Natural killer cell (primary cell): ENCODE measurements around the gene ZNF341. TPM values are rescaled to one million over a fixed set of nuclear protein-coding genes. Genes with fewer than 3 reads are reported as not detected.

ENCODE experiments used
- ATAC-seq, 3 donors: fragments of 150-1000 bp in 2 of 3; fragments of 200-7000 bp in 1 of 3; cut with Tn5 transposase; 1 replicate in 1 of 3; 2 replicates in 2 of 3; pipeline ENCODE4 v1.10.0; 2021; ENCODE audit warnings: mild to moderate bottlenecking in 2 of 3, moderate library complexity in 2 of 3
- DNase-seq, 2 donors: peaks; one replicate each; pipeline versions ENCODE4 v3.0.0 to v3.0.0-alpha.2; 2013 to 2021; ENCODE audit warnings: mixed read lengths in 1 of 2
- H3K27ac ChIP-seq: one replicate; pipeline ENCODE4 v1.5.1; 2013; ENCODE audit warnings: mild to moderate bottlenecking, low read length
- H3K27me3 ChIP-seq: one replicate; pipeline ENCODE4 v1.6.1; 2013; ENCODE audit warnings: low read length; ENCODE audit not compliant: control insufficient read depth, insufficient read depth
- H3K36me3 ChIP-seq: one replicate; pipeline ENCODE4 v1.6.1; 2013; ENCODE audit warnings: low read length; ENCODE audit not compliant: control insufficient read depth, insufficient read depth
- H3K4me1 ChIP-seq: one replicate; pipeline ENCODE4 v1.6.1; 2013; ENCODE audit warnings: low read length; ENCODE audit not compliant: control insufficient read depth, insufficient read depth
- H3K4me3 ChIP-seq: one replicate; pipeline ENCODE4 v1.5.1; 2013; ENCODE audit warnings: low read length
- H3K9me3 ChIP-seq: one replicate; pipeline ENCODE4 v1.6.1; 2013; ENCODE audit warnings: low read length; ENCODE audit not compliant: control insufficient read depth, insufficient read depth
- H3K27ac Mint-ChIP-seq, 2 donors: one replicate each; pipeline ENCODE4 v1.8.0; 2022; ENCODE audit warnings: mild to moderate bottlenecking in 2 of 2, mixed read lengths in 2 of 2, moderate library complexity in 1 of 2
- H3K27me3 Mint-ChIP-seq, 2 donors: one replicate each; pipeline ENCODE4 v1.8.0; 2022; ENCODE audit warnings: low read depth in 2 of 2, mixed read lengths in 2 of 2
- H3K36me3 Mint-ChIP-seq: one replicate; pipeline ENCODE4 v1.8.0; 2022; ENCODE audit warnings: mixed read lengths
- H3K4me1 Mint-ChIP-seq, 2 donors: one replicate each; pipeline ENCODE4 v1.8.0; 2022; ENCODE audit warnings: mixed read lengths in 2 of 2
- H3K4me3 Mint-ChIP-seq: one replicate; pipeline ENCODE4 v1.8.0; 2022; ENCODE audit warnings: mild to moderate bottlenecking, moderate library complexity, mixed read lengths
- H3K9me3 Mint-ChIP-seq, 2 donors: one replicate each; pipeline ENCODE4 v1.8.0; 2022; ENCODE audit warnings: mixed read lengths in 2 of 2
- CTCF ChIP-seq: fragments of 200-600 bp; IDR thresholded peaks from one replicate; pipeline ENCODE4 v1.8.0; 2022; ENCODE audit warnings: antibody characterized with exemption
- WGBS: methylation state at CpG from one replicate; pipeline ENCODE4 v1.1.7; 2013; ENCODE audit warnings: missing lambda C conversion rate; ENCODE audit not compliant: insufficient coverage; 5-methylcytosine and 5-hydroxymethylcytosine counted together
- intact Hi-C: fragments of 100-400 bp; cut with micrococcal nuclease; formaldehyde crosslinking; loops from one replicate; pipeline ENCODE4 v1.14.2; 2022
- total RNA-seq, 4 donors: library from RNA; stranded (reverse); fragments of 120-200 nt in 1 of 4; gene quantifications; one replicate each; pipeline versions ENCODE4 v1.2.3 to v1.2.4, GENCODE V29; 2013 to 2022

The ZNF341 gene
- total RNA-seq, 3 donors from 2014 or later (not counting 1 experiment from before 2014, with no cell fraction given): 3.6 to 5.1 (median 4.3) TPM

GRCh38 chr20:33829636-33830035 is 97.8 kb downstream of the ZNF341 start:
- Mint-ChIP-seq H3K9me3 (no peaks in the 10 kb centered on the region), H3K4me3 (no peak overlapping the region), H3K4me1 (peaks cover 77 to 87% of the 10 kb centered on the region in 2 donors), H3K27ac (peak overlapping the region; percentile 12 to 33), H3K27me3 (no peaks in the 10 kb centered on the region), H3K36me3 (no peaks in the 10 kb centered on the region)
- TF ChIP-seq CTCF: no peak
- no peaks in the 10 kb centered on the region for H3K9me3 ChIP-seq
- DNase-seq (no peak), ATAC-seq (no peak)
- H3K27me3 ChIP-seq: no peaks in the 10 kb centered on the region
- H3K36me3 ChIP-seq: no peaks in the 10 kb centered on the region
- intact Hi-C loops: no loop called here
- H3K4me1 ChIP-seq: peaks cover 10% of the 10 kb centered on the region
- no peak overlapping the region for H3K4me3 ChIP-seq
- H3K27ac ChIP-seq: no peak overlapping the region
- 100% methylated on average over 2 of the region's 3 CpGs for WGBS

- peaks cover 5% of the 10 kb centered on the region for H3K36me3 Mint-ChIP-seq
- Histone ChIP-seq H3K9me3 (no peaks in the 10 kb centered on the region), H3K27me3 (no peaks in the 10 kb centered on the region), H3K4me3 (no peak overlapping the region), H3K36me3 (no peaks in the 10 kb centered on the region), H3K4me1 (peaks cover 10% of the 10 kb centered on the region), H3K27ac (no peak overlapping the region)
- no peak for ATAC-seq
- no peak for DNase-seq
- TF ChIP-seq CTCF: no peak
- peaks cover 74 to 84% of the 10 kb centered on the region in 2 donors for H3K4me1 Mint-ChIP-seq
- H3K9me3 Mint-ChIP-seq: no peaks in the 10 kb centered on the region
- 96% methylated on average over 4 of the region's 4 CpGs for WGBS
- intact Hi-C loops: no loop called here
- H3K27ac Mint-ChIP-seq: peak overlapping the region; percentile 12 to 33
- no peak overlapping the region for H3K4me3 Mint-ChIP-seq
- H3K27me3 Mint-ChIP-seq: no peaks in the 10 kb centered on the region
These were observed 98.6 kb downstream of the ZNF341 start for GRCh38 chr20:33830371-33830770.

- ATAC-seq (no peak), DNase-seq (no peak)
- H3K27me3 ChIP-seq: no peaks in the 10 kb centered on the region
- no peaks in the 10 kb centered on the region for H3K9me3 ChIP-seq
- Mint-ChIP-seq H3K27ac (no peak overlapping the region), H3K4me3 (no peak overlapping the region), H3K4me1 (peaks cover 74 to 81% of the 10 kb centered on the region in 2 donors), H3K27me3 (no peaks in the 10 kb centered on the region), H3K9me3 (no peaks in the 10 kb centered on the region), H3K36me3 (peaks cover 6% of the 10 kb centered on the region)
- no peak overlapping the region for H3K4me3 ChIP-seq
- intact Hi-C loops: no loop called here
- WGBS: 94% methylated on average over 9 of the region's 11 CpGs
- peaks cover 3% of the 10 kb centered on the region for H3K36me3 ChIP-seq
- H3K4me1 ChIP-seq: peaks cover 14% of the 10 kb centered on the region
- TF ChIP-seq CTCF: no peak
- H3K27ac ChIP-seq: no peak overlapping the region
These were observed 100.5 kb downstream of the ZNF341 start for GRCh38 chr20:33832103-33832804.

GRCh38 chr20:33833333-33833732 is 101.5 kb downstream of the ZNF341 start:
- Mint-ChIP-seq H3K4me3 (no peak overlapping the region), H3K27ac (peak overlapping the region; percentile 6 to 16), H3K36me3 (peaks cover 6% of the 10 kb centered on the region), H3K27me3 (no peaks in the 10 kb centered on the region), H3K4me1 (peaks cover 72 to 81% of the 10 kb centered on the region in 2 donors), H3K9me3 (no peaks in the 10 kb centered on the region)
- Histone ChIP-seq H3K27me3 (no peaks in the 10 kb centered on the region), H3K36me3 (peaks cover 3% of the 10 kb centered on the region), H3K4me1 (peaks cover 17% of the 10 kb centered on the region), H3K27ac (no peak overlapping the region), H3K4me3 (no peak overlapping the region), H3K9me3 (no peaks in the 10 kb centered on the region)
- TF ChIP-seq CTCF: no peak
- WGBS: 84% methylated on average over 1 of the region's 1 CpG
- DNase-seq (no peak), ATAC-seq (no peak)
- intact Hi-C loops: no loop called here
